GM23338 (cell line): ENCODE data around the gene MEGF6. TPM values are rescaled to one million over a fixed set of nuclear protein-coding genes. Genes with fewer than 3 reads are reported as not detected.

Experiments used
- ATAC-seq: fragments of 200-7000 bp; cut with Tn5 transposase; 3 replicates; pipeline ENCODE4 v1.9.1; 2020
- DNase-seq: peaks from one replicate; pipeline ENCODE4 v3.0.0-alpha.2; 2015; ENCODE audit warnings: low spot score
- H2AFZ ChIP-seq: fragments of 200-600 bp; sonication (generic); 2 replicates; pipeline ENCODE4 v1.8.0; 2016; ENCODE audit warnings: antibody characterized with exemption, mild to moderate bottlenecking, moderate library complexity
- H3F3A ChIP-seq: fragments of 200-600 bp; sonication (generic); replicated peaks from 2 replicates; pipeline ENCODE4 v1.8.0; 2017; ENCODE audit warnings: antibody characterized with exemption, mixed run types, low read depth
- H3K27ac ChIP-seq: fragments of 200-600 bp; sonication (generic); 2 replicates; pipeline ENCODE4 v1.6.1; 2016; ENCODE audit warnings: low read depth
- H3K27me3 ChIP-seq: fragments of 200-600 bp; sonication (generic); 2 replicates; pipeline ENCODE4 v1.8.0; 2016; ENCODE audit warnings: mild to moderate bottlenecking, mixed run types, moderate library complexity; ENCODE audit not compliant: insufficient read depth
- H3K36me3 ChIP-seq: fragments of 200-600 bp; sonication (generic); 2 replicates; pipeline ENCODE4 v1.8.0; 2016; ENCODE audit warnings: mild to moderate bottlenecking; ENCODE audit not compliant: insufficient read depth
- H3K4me1 ChIP-seq: fragments of 200-600 bp; sonication (generic); 2 replicates; pipeline ENCODE4 v1.8.0; 2016; ENCODE audit warnings: mild to moderate bottlenecking, moderate library complexity; ENCODE audit not compliant: insufficient read depth
- H3K4me2 ChIP-seq: fragments of 200-600 bp; sonication (generic); 2 replicates; pipeline ENCODE4 v1.7.1; 2017; ENCODE audit warnings: mixed run types
- H3K4me3 ChIP-seq: fragments of 200-600 bp; sonication (generic); 2 replicates; pipeline ENCODE4 v1.6.1; 2016; ENCODE audit warnings: mixed run types
- H3K79me2 ChIP-seq: fragments of 200-600 bp; sonication (generic); replicated peaks from 2 replicates; pipeline ENCODE4 v1.8.0; 2017; ENCODE audit warnings: mild to moderate bottlenecking; ENCODE audit not compliant: insufficient read depth
- H3K9me2 ChIP-seq: fragments of 200-600 bp; sonication (generic); 2 replicates; pipeline ENCODE4 v1.8.0; 2017; ENCODE audit not compliant: insufficient read depth
- H4K20me1 ChIP-seq: fragments of 200-600 bp; sonication (generic); replicated peaks from 2 replicates; pipeline ENCODE4 v1.8.0; 2017; ENCODE audit warnings: mild to moderate bottlenecking; ENCODE audit not compliant: insufficient read depth
- H3K27ac Mint-ChIP-seq: 2 replicates; pipeline ENCODE4 v1.8.0; 2020; ENCODE audit warnings: inconsistent platforms, mild to moderate bottlenecking, moderate library complexity, mixed read lengths
- H3K27me3 Mint-ChIP-seq: 3 replicates; pipeline ENCODE4 v1.8.0; 2022; ENCODE audit warnings: low read depth, mild to moderate bottlenecking, moderate library complexity, mixed read lengths, inconsistent platforms; ENCODE audit not compliant: insufficient read depth, poor library complexity
- H3K36me3 Mint-ChIP-seq: 3 replicates; pipeline ENCODE4 v1.8.0; 2021; ENCODE audit warnings: low read depth, mild to moderate bottlenecking, inconsistent platforms, moderate library complexity, mixed read lengths
- H3K4me1 Mint-ChIP-seq: 3 replicates; pipeline ENCODE4 v1.8.0; 2020; ENCODE audit warnings: mild to moderate bottlenecking, inconsistent platforms, mixed read lengths
- H3K4me3 Mint-ChIP-seq: 3 replicates; pipeline ENCODE4 v1.8.0; 2021; ENCODE audit warnings: moderate library complexity, mild to moderate bottlenecking, inconsistent platforms, mixed read lengths
- H3K9me3 Mint-ChIP-seq: 3 replicates; pipeline ENCODE4 v1.8.0; 2020; ENCODE audit warnings: moderate library complexity, mild to moderate bottlenecking, inconsistent platforms, mixed read lengths
- EZH2 ChIP-seq: fragments of 200-600 bp; sonication (generic); IDR thresholded peaks from one replicate; pipeline ENCODE4 v1.8.0; 2017; ENCODE audit warnings: antibody characterized with exemption, mild to moderate bottlenecking, low read depth; ENCODE audit not compliant: unreplicated experiment
- ZNF114 ChIP-seq: fragments of 250-450 bp; sonication (Bioruptor Pico); IDR thresholded peaks from 2 replicates; pipeline ENCODE4 v1.5.0; 2020; ENCODE audit warnings: mild to moderate bottlenecking, moderate library complexity
- ZNF331 ChIP-seq: fragments of 250-450 bp; sonication (Bioruptor Pico); IDR thresholded peaks from 2 replicates; pipeline ENCODE4 v1.5.0; 2020; ENCODE audit warnings: low read depth, mild to moderate bottlenecking, moderate library complexity
- polyA plus RNA-seq: library from polyadenylated mRNA; unstranded; fragments of >200 nt; fragmentation: Nextera tagmentation; extraction: Ambion mirVana; gene quantifications from 2 replicates; pipeline ENCODE4 v1.2.1, GENCODE V29; 2016
- total RNA-seq: library from RNA; depleted of rRNA; stranded (reverse); fragments of >200 nt; shearing (Covaris generic); gene quantifications from 2 replicates; pipeline ENCODE4 v1.2.3, GENCODE V29; 2014
- TF ChIP-seq, protein P1 (sequence below), 2 experiments: fragments of 200-600 bp in 1 of 2; sonication (generic) in 1 of 2; conservative IDR thresholded peaks; 2 replicates each; pipeline versions ENCODE4 v1.5.1 to v1.6.1; 2016 to 2017; ENCODE audit warnings: antibody characterized with exemption in 2 of 2, low read depth in 2 of 2, mild to moderate bottlenecking in 2 of 2, moderate library complexity in 1 of 2
- TF ChIP-seq, protein P2 (sequence below): fragments of 250-450 bp; sonication (Bioruptor Pico); IDR thresholded peaks from 2 replicates; pipeline ENCODE4 v1.5.0; 2020; ENCODE audit warnings: mild to moderate bottlenecking, moderate library complexity
- TF ChIP-seq, protein P3 (sequence below): IDR thresholded peaks from 2 replicates; pipeline ENCODE4 v1.6.1; 2016; ENCODE audit warnings: antibody characterized with exemption

Gene MEGF6
- total and polyA plus RNA-seq, 2 experiments from 2014 or later, result 4.0 to 21.4 TPM

DNA sequence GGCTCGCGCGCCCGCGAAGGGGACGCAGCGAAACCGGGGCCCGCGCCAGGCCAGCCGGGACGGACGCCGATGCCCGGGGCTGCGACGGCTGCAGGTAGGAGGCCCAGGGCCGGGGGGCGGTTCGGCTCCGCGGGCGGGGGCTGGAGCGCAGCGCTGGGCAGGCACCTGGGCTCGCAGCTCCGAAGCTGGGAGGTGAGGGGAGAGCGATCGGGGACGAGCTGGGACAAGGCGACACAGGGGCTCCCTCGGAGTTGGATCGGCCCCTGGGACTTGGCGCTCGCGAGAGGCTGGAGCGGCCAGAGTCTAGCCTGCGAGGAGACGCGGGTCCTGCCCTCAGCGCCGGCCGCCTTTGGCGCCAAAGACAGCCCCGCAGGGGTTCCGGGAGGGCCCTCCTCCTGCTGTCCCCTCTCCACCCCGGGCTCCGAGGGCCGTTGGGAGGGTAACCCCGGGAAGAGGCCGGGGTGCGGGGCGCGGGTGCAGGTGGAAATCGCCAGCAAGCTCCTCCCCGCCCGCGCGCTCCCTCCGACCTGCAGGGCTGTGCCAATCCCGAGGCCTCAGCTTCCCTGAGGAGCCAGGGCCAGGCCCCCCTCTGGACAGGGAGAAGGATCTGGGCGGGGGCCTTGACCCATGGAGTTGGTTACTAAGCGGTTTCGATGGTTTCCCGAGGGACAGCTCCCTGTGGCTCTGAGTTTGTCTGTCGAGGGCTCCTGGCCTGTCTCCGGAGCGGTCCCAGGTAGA lies 41.4 kb upstream of the MEGF6 start:
- Mint-ChIP-seq H3K27ac (no peak overlapping the region), H3K4me1 (peaks cover 11% of the 10 kb centered on the region; the same call in 2 of the 3 replicates), H3K4me3 (peak overlapping the region; percentile 64), H3K27me3 (peaks cover 61% of the 10 kb centered on the region), H3K36me3 (no peaks in the 10 kb centered on the region; the same call in 2 of the 3 replicates), H3K9me3 (no peaks in the 10 kb centered on the region)
- H3K4me1 ChIP-seq, result peaks cover 16% of the 10 kb centered on the region; the same call in 1 of the 2 replicates
- H3F3A ChIP-seq, result peaks cover 7% of the 10 kb centered on the region; the same call in 1 of the 2 replicates
- no peak overlapping the region for H3K27ac ChIP-seq
- peaks cover 15% of the 10 kb centered on the region for H4K20me1 ChIP-seq
- peak overlapping the region; percentile 94 for H2AFZ ChIP-seq
- peak overlapping the region; percentile 76 for H3K4me3 ChIP-seq
- peaks cover 75% of the 10 kb centered on the region for H3K27me3 ChIP-seq
- H3K79me2 ChIP-seq, result peaks cover 16% of the 10 kb centered on the region
- TF ChIP-seq EZH2, result peak; percentile 77
- TF ChIP-seq, protein P1, sequence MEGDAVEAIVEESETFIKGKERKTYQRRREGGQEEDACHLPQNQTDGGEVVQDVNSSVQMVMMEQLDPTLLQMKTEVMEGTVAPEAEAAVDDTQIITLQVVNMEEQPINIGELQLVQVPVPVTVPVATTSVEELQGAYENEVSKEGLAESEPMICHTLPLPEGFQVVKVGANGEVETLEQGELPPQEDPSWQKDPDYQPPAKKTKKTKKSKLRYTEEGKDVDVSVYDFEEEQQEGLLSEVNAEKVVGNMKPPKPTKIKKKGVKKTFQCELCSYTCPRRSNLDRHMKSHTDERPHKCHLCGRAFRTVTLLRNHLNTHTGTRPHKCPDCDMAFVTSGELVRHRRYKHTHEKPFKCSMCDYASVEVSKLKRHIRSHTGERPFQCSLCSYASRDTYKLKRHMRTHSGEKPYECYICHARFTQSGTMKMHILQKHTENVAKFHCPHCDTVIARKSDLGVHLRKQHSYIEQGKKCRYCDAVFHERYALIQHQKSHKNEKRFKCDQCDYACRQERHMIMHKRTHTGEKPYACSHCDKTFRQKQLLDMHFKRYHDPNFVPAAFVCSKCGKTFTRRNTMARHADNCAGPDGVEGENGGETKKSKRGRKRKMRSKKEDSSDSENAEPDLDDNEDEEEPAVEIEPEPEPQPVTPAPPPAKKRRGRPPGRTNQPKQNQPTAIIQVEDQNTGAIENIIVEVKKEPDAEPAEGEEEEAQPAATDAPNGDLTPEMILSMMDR (conservative IDR thresholded peaks at IDR 0.05; ENCODE audit: low read depth in 2 of 2), result no peak
- peak overlapping the region; percentile 96 for H3K4me2 ChIP-seq
- ATAC-seq (peak; percentile 16), DNase-seq (peak; percentile 62)
- H3K36me3 ChIP-seq, result no peaks in the 10 kb centered on the region
- no peaks in the 10 kb centered on the region for H3K9me2 ChIP-seq

DNA sequence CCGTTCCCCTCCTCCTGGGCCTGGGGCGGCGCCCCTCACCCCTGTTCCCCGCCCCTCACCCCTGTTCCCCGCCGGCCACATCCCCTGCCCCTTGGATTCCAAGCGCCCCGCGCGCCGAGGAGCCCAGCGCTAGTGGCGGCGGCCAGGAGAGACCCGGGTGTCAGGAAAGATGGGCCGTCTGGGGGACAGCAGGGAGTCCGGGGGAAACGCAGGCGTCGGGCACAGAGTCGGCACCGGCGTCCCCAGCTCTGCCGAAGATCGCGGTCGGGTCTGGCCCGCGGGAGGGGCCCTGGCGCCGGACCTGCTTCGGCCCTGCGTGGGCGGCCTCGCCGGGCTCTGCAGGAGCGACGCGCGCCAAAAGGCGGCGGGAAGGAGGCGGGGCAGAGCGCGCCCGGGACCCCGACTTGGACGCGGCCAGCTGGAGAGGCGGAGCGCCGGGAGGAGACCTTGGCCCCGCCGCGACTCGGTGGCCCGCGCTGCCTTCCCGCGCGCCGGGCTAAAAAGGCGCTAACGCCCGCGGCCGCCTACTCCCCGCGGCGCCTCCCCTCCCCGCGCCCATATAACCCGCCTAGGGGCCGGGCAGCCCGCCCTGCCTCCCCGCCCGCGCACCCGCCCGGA lies 40.7 kb upstream of the MEGF6 start, which contains the start of gene TP73:
Gene TP73, plus strand, starts transcription at position 587 of the 618 bp plus-strand sequence. CDS start 29,850 bp downstream, outside the sequence.
- H3F3A ChIP-seq, result peaks cover 7% of the 10 kb centered on the region; the same call in 1 of the 2 replicates
- H3K36me3 ChIP-seq, result 0 out of 2 replicates have a peak, but pooled peaks cover under 1% of the 10 kb centered on the region
- peak within 1 kb of the TSS; percentile 96 for H3K4me2 ChIP-seq
- H3K36me3 Mint-ChIP-seq, result peaks cover 2% of the 10 kb centered on the region; the same call in 1 of the 3 replicates
- peaks cover 17% of the 10 kb centered on the region for H4K20me1 ChIP-seq
- no peaks in the 10 kb centered on the region for H3K9me3 Mint-ChIP-seq
- peak within 1 kb of the TSS; percentile 99 for H2AFZ ChIP-seq
- ATAC-seq (peak; percentile 7), DNase-seq (peak; percentile 43)
- peaks cover 17% of the 10 kb centered on the region for H3K79me2 ChIP-seq
- peaks cover 71% of the 10 kb centered on the region for H3K27me3 ChIP-seq
- H3K27ac ChIP-seq, result no peak within 1 kb of the TSS
- H3K4me1 Mint-ChIP-seq, result peaks cover 11% of the 10 kb centered on the region; the same call in 2 of the 3 replicates
- H3K4me1 ChIP-seq, result peaks cover 16% of the 10 kb centered on the region; the same call in 1 of the 2 replicates
- H3K27me3 Mint-ChIP-seq, result peaks cover 58% of the 10 kb centered on the region
- H3K27ac Mint-ChIP-seq, result no peak within 1 kb of the TSS
- peak within 1 kb of the TSS; percentile 83 for H3K4me3 Mint-ChIP-seq
- H3K9me2 ChIP-seq, result no peaks in the 10 kb centered on the region
- peak within 1 kb of the TSS; percentile 76 for H3K4me3 ChIP-seq
- TF ChIP-seq, protein P2, sequence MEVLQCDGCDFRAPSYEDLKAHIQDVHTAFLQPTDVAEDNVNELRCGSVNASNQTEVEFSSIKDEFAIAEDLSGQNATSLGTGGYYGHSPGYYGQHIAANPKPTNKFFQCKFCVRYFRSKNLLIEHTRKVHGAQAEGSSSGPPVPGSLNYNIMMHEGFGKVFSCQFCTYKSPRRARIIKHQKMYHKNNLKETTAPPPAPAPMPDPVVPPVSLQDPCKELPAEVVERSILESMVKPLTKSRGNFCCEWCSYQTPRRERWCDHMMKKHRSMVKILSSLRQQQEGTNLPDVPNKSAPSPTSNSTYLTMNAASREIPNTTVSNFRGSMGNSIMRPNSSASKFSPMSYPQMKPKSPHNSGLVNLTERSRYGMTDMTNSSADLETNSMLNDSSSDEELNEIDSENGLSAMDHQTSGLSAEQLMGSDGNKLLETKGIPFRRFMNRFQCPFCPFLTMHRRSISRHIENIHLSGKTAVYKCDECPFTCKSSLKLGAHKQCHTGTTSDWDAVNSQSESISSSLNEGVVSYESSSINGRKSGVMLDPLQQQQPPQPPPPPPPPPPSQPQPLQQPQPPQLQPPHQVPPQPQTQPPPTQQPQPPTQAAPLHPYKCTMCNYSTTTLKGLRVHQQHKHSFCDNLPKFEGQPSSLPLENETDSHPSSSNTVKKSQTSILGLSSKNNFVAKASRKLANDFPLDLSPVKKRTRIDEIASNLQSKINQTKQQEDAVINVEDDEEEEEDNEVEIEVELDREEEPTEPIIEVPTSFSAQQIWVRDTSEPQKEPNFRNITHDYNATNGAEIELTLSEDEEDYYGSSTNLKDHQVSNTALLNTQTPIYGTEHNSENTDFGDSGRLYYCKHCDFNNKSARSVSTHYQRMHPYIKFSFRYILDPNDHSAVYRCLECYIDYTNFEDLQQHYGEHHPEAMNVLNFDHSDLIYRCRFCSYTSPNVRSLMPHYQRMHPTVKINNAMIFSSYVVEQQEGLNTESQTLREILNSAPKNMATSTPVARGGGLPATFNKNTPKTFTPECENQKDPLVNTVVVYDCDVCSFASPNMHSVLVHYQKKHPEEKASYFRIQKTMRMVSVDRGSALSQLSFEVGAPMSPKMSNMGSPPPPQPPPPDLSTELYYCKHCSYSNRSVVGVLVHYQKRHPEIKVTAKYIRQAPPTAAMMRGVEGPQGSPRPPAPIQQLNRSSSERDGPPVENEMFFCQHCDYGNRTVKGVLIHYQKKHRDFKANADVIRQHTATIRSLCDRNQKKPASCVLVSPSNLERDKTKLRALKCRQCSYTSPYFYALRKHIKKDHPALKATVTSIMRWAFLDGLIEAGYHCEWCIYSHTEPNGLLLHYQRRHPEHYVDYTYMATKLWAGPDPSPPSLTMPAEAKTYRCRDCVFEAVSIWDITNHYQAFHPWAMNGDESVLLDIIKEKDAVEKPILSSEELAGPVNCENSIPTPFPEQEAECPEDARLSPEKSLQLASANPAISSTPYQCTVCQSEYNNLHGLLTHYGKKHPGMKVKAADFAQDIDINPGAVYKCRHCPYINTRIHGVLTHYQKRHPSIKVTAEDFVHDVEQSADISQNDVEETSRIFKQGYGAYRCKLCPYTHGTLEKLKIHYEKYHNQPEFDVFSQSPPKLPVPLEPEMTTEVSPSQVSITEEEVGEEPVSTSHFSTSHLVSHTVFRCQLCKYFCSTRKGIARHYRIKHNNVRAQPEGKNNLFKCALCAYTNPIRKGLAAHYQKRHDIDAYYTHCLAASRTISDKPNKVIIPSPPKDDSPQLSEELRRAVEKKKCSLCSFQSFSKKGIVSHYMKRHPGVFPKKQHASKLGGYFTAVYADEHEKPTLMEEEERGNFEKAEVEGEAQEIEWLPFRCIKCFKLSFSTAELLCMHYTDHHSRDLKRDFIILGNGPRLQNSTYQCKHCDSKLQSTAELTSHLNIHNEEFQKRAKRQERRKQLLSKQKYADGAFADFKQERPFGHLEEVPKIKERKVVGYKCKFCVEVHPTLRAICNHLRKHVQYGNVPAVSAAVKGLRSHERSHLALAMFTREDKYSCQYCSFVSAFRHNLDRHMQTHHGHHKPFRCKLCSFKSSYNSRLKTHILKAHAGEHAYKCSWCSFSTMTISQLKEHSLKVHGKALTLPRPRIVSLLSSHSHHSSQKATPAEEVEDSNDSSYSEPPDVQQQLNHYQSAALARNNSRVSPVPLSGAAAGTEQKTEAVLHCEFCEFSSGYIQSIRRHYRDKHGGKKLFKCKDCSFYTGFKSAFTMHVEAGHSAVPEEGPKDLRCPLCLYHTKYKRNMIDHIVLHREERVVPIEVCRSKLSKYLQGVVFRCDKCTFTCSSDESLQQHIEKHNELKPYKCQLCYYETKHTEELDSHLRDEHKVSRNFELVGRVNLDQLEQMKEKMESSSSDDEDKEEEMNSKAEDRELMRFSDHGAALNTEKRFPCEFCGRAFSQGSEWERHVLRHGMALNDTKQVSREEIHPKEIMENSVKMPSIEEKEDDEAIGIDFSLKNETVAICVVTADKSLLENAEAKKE (CRISPR knock-in tag), result no peak
- TF ChIP-seq, protein P1 (conservative IDR thresholded peaks at IDR 0.05; ENCODE audit: low read depth in 2 of 2), result no peak
- TF ChIP-seq EZH2 (peak; percentile 37), ZNF114 (CRISPR knock-in tag) (no peak), ZNF331 (CRISPR knock-in tag) (no peak)
- TF ChIP-seq, protein P3, sequence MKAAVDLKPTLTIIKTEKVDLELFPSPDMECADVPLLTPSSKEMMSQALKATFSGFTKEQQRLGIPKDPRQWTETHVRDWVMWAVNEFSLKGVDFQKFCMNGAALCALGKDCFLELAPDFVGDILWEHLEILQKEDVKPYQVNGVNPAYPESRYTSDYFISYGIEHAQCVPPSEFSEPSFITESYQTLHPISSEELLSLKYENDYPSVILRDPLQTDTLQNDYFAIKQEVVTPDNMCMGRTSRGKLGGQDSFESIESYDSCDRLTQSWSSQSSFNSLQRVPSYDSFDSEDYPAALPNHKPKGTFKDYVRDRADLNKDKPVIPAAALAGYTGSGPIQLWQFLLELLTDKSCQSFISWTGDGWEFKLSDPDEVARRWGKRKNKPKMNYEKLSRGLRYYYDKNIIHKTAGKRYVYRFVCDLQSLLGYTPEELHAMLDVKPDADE, result no peak
